ENCODE data around the gene C6orf47.

- TF ChIP-seq CTCF (IDR thresholded peaks at IDR 0.05; ENCODE audit: poor library complexity, severe bottlenecking) (no peak), EP300 (conservative IDR thresholded peaks at IDR 0.05; ENCODE audit: poor library complexity, severe bottlenecking) (peak; percentile 53)
Measured at GRCh38 chr6:31702819-31703716, 42.5 kb upstream of the C6orf47 start, which contains the start of gene ABHD16A.

All from neural cell (in vitro differentiated cells).